NCI-H2227 treated with DMSO at 0.1 percent for 48 hours (cell line): Measurements from ENCODE around the gene IL16.
"Not testable (repeated sequence)": the region's sequence is repeated elsewhere in the genome, so short reads cannot be mapped to it uniquely, and the experiment has no call there.

Experiments used
- DNase-seq: peaks from one replicate; lab custom pipeline; 2025; lab: John Stamatoyannopoulos, UW

The IL16 gene

GRCh38 chr15:81196576-81197254, at the start of gene IL16:
Gene IL16, plus strand, starts transcription at chr15:81196879. Its CDS starts 28,521 bp downstream, at chr15:81225400.
- no peak for DNase-seq

GRCh38 chr15:81151389-81151788, 45.3 kb upstream of the IL16 start:
- DNase-seq, result no peak

- DNase-seq, result no peak
Observed at GRCh38 chr15:81152339-81152738, 44.3 kb upstream of the IL16 start.

- no peak for DNase-seq
Observed at GRCh38 chr15:81152799-81153198, 43.9 kb upstream of the IL16 start.

GRCh38 chr15:81155375-81156218, 41.1 kb upstream of the IL16 start:
- no peak for DNase-seq

- no peak for DNase-seq
Observed at GRCh38 chr15:81156324-81156723, 40.4 kb upstream of the IL16 start.

GRCh38 chr15:81157195-81157938, 39.3 kb upstream of the IL16 start:
- DNase-seq, result no peak

GRCh38 chr15:81157939-81158223, 38.8 kb upstream of the IL16 start:
- no peak for DNase-seq

GRCh38 chr15:81158561-81158960, 38.1 kb upstream of the IL16 start:
- DNase-seq, result not testable (repeated sequence)

- DNase-seq, result no peak
Observed at GRCh38 chr15:81160312-81161159, 36.1 kb upstream of the IL16 start.

GRCh38 chr15:81161160-81161673, 35.5 kb upstream of the IL16 start:
- no peak for DNase-seq

- no peak for DNase-seq
Observed at GRCh38 chr15:81161851-81162250, 34.8 kb upstream of the IL16 start.

GRCh38 chr15:81163961-81164800, 32.5 kb upstream of the IL16 start:
- DNase-seq, result no peak

- DNase-seq, result no peak
Observed at GRCh38 chr15:81165535-81165934, 31.1 kb upstream of the IL16 start.

GRCh38 chr15:81166636-81167305, 29.9 kb upstream of the IL16 start:
- DNase-seq, result no peak

- DNase-seq, result no peak
Observed at GRCh38 chr15:81168131-81168526, 28.6 kb upstream of the IL16 start.

GRCh38 chr15:81168644-81169043, 28.0 kb upstream of the IL16 start:
- DNase-seq, result no peak

- no peak for DNase-seq
Observed at GRCh38 chr15:81170511-81170910, 26.2 kb upstream of the IL16 start.

- DNase-seq, result no peak
Observed at GRCh38 chr15:81171286-81171685, 25.4 kb upstream of the IL16 start.

- no peak for DNase-seq
Observed at GRCh38 chr15:81174125-81174791, 22.4 kb upstream of the IL16 start.
